ENCODE data around the gene PROSER2.

PROSER2 gene

GRCh38 chr10:11898033-11898371 lies 74.8 kb downstream of the PROSER2 start:
- FAIRE-seq, result no peak
- no peak for DNase-seq (ENCODE audit: extremely low spot score, insufficient read length, low read depth)

DNA sequence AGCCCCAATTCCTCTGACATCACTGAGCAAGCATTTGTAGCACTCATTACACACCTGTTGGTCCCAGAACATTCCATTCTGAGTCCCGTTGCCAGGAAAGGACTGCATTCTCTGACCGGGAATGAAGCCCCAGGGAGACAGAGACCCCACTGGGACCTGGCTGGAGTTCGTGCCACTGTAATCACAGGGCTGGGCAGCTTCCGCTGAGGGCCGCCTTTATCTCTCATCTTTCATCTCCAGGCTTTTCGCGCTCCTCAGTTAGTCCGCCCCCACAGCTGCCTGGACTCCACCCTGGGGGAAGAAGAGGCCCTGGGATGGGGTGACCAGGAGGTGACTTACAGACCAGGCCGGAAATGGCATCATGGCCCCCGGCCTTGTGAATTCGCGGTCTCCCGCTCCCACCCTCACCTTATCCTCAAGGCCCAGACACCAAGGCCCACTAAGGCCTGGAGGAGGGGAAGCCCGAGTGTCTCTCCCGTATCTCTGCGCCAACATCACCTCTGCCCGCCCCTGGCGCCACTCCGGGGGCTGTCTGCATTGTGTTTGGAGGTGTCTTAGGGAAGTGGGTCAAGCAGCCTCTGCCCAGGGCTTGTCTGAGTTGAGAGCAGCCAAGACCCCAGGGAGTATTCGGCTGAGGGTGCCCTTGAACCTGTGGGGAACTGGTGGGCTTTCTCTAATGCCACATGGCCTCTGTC lies 75.4 kb downstream of the PROSER2 start:
- FAIRE-seq (no peak), DNase-seq (ENCODE audit: extremely low spot score, insufficient read length, low read depth) (no peak)

DNA sequence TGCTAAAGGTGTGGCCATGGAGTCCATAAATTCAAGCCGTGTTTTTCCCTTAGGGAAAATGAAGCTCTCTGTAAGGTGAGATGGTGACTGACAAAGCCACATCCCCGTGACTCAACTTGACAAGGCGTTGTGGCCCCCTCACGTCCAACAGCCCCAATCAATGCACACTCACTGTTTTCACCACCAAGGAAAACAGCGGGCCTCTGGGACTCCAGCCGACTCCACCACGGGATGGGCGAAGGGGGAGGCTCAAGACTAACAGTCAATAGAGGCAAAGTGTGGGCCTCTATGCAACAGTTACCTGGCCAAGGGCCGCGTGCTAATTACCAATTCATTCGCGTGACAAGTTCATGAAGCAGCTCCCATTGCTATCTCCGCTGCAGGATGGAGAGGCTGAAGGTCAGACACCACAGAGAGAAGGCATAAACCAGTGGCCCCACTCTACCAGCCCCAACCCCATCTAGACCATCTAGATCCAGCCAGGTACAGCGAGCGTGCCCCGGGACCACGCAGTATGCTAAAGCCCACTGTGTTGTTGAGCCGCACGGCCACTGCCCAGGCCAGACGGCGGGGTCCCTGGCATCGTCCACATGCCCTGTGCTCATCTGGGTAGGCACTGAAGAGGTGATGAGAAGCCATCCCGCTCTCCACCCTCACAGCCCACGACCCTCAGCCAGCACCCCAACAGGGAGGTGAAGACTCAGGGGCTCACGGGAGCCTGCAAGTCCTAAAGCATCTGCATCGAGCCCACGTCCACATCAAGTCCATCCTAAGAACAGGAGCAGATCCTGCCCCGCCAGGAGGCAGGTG lies 76.1 kb downstream of the PROSER2 start:
- no peak for FAIRE-seq
- DNase-seq (ENCODE audit: extremely low spot score, insufficient read length, low read depth), result no peak

DNA sequence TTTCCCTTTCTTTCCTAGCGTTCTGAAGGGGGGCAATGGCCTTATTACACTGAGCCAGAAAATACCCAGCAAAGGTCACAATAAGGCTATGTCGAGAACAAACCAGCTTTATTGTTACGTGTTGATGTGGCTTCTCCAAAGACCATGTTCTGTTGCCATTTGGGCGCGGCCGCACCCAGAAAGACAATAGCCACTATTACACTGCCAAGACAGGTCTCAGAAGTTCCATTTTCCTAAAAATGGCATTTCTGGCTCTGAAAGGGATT lies 77.8 kb downstream of the PROSER2 start:
- FAIRE-seq (no peak), DNase-seq (ENCODE audit: extremely low spot score, insufficient read length, low read depth) (no peak)

GRCh38 chr10:11901454-11901832 lies 78.3 kb downstream of the PROSER2 start:
- FAIRE-seq, result no peak

DNA sequence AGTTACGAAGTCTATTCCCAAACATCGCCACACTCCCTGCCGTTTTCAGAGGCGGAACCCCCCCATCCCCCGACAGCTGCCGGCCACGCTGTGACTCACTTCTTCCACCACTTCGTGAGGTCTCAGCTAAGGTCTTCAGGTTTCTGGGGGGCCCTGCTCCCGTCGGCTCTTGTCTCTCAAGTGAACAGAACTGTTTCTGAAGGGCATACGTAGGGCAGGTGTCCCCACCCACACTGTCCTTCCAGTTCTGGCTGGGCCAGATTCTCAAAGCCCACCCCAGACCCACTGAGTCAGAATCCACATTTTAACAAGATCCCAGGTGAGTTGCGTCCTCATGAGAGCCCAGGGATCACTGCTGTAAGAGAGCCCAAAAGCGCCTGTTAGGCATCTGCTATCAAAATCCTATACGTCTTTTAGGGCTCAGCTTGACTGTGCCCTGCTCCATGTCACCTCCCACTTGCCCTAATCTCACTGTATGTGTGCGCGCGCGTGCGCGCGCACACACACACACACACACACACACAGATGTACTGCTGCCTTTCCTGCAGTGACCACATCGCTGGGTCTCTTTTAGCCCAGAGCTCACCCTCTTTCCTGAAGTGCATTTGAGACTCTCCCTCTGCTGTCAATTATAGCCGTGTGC lies 78.8 kb downstream of the PROSER2 start:
- no peak for FAIRE-seq

More at GRCh38 chr10:11901454-11901832, 78.3 kb downstream of the PROSER2 start:
- no peak for DNase-seq (ENCODE audit: extremely low spot score, insufficient read length, low read depth)

DNA sequence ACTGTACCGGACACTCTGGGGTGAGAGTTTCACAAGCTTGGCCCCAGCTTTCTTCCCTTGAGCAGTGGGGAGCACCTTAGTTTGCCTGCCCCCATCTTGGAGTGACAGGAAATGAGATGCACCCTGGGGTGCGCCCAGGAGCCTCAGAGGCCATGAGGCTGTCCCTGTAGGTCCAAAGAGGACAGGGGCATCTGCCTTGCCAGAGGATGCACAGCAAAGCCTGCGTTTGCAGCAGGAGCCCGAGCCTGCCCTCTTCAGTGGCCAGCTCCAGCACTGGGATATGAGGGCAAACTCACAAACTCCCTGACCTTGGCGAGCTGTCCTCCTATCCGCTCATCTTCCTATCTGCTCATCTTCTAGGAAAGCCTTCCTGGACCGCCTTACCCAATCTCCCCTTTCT lies 79.5 kb downstream of the PROSER2 start:
- DNase-seq (ENCODE audit: extremely low spot score, insufficient read length, low read depth), result no peak
- no peak for FAIRE-seq

More for the DNA sequence above, 78.8 kb downstream of the PROSER2 start:
- DNase-seq (ENCODE audit: extremely low spot score, insufficient read length, low read depth), result no peak

DNA sequence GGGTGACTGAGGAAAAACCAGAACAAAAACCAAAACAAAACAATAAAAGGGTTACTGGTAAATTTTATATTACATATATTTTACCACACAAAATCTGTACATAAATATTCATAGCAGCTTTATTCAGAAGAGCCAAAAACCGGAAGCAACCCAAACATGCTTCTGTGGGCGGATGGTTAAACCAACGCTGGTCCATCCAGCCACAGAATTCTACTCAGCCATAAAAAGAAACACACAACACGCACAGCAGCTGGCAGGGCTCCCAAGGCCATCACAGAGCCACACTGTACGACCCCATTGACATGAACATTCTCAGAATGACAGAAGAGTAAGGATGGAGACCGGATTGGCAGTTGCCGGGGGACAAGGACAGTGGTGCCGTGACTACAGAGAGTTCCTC lies 83.6 kb downstream of the PROSER2 start:
- DNase-seq (ENCODE audit: extremely low spot score, insufficient read length, low read depth), result no peak
- FAIRE-seq, result no peak

DNA sequence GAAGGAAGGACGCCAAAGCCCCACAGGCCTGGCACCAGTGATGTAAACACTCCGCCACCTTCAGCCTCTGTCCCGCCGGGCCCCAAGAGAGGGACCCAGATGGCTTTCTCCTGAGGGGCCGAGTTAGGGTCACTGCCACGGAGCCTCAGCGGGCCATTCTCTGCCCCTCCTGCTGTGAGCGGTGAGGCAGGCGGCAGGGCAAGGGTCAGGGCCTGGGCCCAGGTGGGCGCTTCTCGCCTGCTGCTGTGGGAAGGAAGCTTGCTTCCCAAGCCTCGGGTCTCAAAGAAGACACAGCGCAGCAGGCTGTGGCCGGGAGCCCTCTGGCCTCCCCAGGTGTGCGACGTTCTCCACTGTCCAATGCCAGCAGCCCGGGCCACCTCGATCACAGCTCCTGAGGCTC lies 84.8 kb downstream of the PROSER2 start:
- DNase-seq (ENCODE audit: extremely low spot score, insufficient read length, low read depth), result no peak
- FAIRE-seq, result no peak

- FAIRE-seq (no peak), DNase-seq (ENCODE audit: extremely low spot score, insufficient read length, low read depth) (no peak)
Measured at GRCh38 chr10:11908536-11908935, 85.4 kb downstream of the PROSER2 start.

DNA sequence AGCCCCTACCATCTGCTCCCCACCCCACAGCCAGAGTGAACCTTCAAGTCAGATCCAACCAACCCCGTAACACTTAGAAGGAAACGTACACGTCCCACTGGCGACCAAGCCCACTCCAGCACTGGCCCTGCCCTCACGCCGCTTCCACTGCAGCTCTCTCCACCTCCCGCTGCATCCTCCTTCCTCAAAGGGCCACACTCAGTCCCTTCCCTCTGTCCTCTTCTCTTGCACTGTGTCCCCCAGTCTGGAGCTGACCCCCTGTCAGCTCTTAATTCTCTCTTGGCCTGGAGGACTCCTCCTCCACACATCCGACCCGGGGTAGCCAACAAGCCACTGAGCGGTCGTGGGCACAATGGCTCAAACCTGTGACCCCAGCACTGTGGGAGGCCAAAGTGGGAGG lies 85.8 kb downstream of the PROSER2 start:
- FAIRE-seq (no peak), DNase-seq (ENCODE audit: extremely low spot score, insufficient read length, low read depth) (no peak)

DNA sequence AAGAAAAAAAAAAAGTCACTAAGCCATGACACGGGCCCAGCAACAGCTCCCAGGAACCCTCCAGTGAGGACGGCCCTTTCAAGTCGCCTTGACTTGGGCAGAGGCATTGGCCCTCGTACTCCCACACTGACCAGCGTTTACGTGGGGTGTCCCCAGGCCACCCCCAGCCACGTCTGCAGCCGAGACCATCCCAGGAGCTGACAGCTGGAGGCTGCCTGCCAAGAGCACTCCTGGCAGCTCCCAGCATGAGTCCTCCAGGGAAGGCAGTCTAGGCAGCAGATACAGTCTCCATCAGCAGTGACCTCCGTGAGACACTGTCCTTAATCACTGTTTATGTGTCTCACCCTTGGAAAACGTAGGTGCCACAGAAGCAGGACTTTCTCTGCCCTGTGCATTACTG lies 86.5 kb downstream of the PROSER2 start:
- DNase-seq (ENCODE audit: extremely low spot score, insufficient read length, low read depth), result no peak

DNA sequence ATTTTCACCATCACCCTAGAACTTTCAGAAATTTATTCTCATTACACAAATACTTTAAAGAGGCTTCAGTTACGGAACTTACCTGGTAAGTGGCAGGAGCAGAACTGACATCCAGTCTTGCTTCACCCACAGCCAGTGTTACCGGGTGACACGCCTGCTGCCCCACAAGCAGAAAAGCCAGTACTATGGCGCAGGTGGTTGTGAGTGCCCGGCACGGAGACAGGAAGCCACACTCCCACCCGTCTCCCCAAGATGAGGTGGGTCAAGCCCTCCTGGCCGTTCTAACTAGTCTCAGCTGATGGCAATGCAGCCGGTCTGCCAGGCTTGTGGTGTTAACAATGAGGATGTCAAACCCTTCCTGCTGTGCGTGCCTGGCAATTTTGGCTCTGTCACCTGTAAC lies 86.9 kb downstream of the PROSER2 start:
- FAIRE-seq, result no peak
- DNase-seq (ENCODE audit: extremely low spot score, insufficient read length, low read depth), result no peak

More for the DNA sequence above, 86.5 kb downstream of the PROSER2 start:
- FAIRE-seq, result no peak

DNA sequence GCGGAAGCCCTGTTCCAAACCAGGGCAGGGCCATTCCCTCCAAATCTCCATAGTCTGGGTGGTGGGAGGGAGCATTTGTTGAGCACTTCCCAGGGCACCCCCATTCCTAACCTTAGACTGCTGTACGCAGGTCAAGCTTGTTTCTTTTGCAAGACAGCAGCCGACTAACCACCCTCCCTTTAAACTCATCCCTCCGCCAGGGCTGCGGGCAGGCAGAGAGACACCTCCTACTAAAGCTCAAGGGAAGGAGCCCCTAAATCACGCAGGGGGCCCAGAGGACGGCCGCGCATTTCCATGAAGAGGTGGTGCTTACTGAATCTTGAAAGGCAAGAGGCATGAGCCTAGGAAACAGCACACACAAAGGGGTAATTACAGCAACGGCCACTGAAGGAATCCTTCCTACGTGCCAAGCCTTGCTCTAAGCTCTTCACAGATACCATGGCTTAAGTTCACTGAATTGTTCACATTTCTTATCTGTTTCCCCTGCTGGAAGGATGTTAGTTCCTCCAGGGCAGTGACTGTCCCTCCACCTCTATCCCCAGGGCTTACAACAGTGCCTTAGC lies 90.0 kb downstream of the PROSER2 start:
- FAIRE-seq, result no peak

GRCh38 chr10:11918384-11918783 lies 95.2 kb downstream of the PROSER2 start:
- FAIRE-seq (no peak), DNase-seq (ENCODE audit: extremely low spot score, insufficient read length, low read depth) (no peak)

More for the DNA sequence above, 90.0 kb downstream of the PROSER2 start:
- DNase-seq (ENCODE audit: extremely low spot score, insufficient read length, low read depth), result no peak

- DNase-seq (ENCODE audit: extremely low spot score, insufficient read length, low read depth) (no peak), FAIRE-seq (no peak)
Measured at GRCh38 chr10:11919271-11919670, 96.1 kb downstream of the PROSER2 start.

All from GM18507 (cell line).